PC-9 (cell line): Measurements from ENCODE around the gene ZDHHC11. TPM values are rescaled to one million over a fixed set of nuclear protein-coding genes. Genes with fewer than 3 reads are reported as not detected.
A peak's percentile ranks its signal among the peaks of the same experiment; 100 is the strongest.

Experiments
- BruUV-seq: library from RNA; stranded (reverse); fragments of 400-500 nt; replicated peaks from 2 replicates; lab custom pipeline; 2021; lab: Mats Ljungman, UMichigan
- CTCF ChIA-PET: fragments of 300-600 bp; sonication (Branson Sonifier 250); formaldehyde crosslinking; loops from one replicate; lab custom pipeline; 2022; ENCODE audit warnings: antibody characterized with exemption; lab: Charles Lee
- POLR2A ChIA-PET: fragments of 300-600 bp; sonication (Branson Sonifier 250); formaldehyde crosslinking; loops from one replicate; lab custom pipeline; 2022; ENCODE audit warnings: antibody characterized with exemption; ENCODE audit not compliant: unreplicated experiment; lab: Charles Lee
- DNase-seq, 2 experiments: peaks; one replicate each; pipeline versions ENCODE4 v3.0.0 to v3.0.0-alpha.2; 2015 to 2022; ENCODE audit warnings: mixed read lengths in 1 of 2
- H2AFZ ChIP-seq: fragments of 200-600 bp; sonication (generic); 2 replicates; pipeline ENCODE4 v1.8.1; 2017; ENCODE audit warnings: antibody characterized with exemption
- H3F3A ChIP-seq: fragments of 200-600 bp; sonication (generic); 2 replicates; pipeline ENCODE4 v1.8.1; 2017; ENCODE audit warnings: antibody characterized with exemption, mild to moderate bottlenecking, low read depth; ENCODE audit not compliant: insufficient read depth
- H3K27ac ChIP-seq: fragments of 200-600 bp; sonication (generic); 2 replicates; pipeline ENCODE4 v1.6.1; 2016; ENCODE audit warnings: mixed run types
- H3K27me3 ChIP-seq: fragments of 200-600 bp; sonication (generic); 2 replicates; pipeline ENCODE4 v1.6.1; 2016; ENCODE audit warnings: low read depth, mixed run types; ENCODE audit not compliant: insufficient read depth
- H3K36me3 ChIP-seq: fragments of 200-600 bp; sonication (generic); 2 replicates; pipeline ENCODE4 v1.6.1; 2016; ENCODE audit warnings: low read depth, mixed run types
- H3K4me1 ChIP-seq: fragments of 200-600 bp; sonication (generic); replicated peaks from 2 replicates; pipeline ENCODE4 v1.6.1; 2016; ENCODE audit warnings: mixed run types; ENCODE audit not compliant: insufficient read depth
- H3K4me2 ChIP-seq: fragments of 200-600 bp; sonication (generic); 2 replicates; pipeline ENCODE4 v1.6.1; 2017; ENCODE audit warnings: mixed run types
- H3K4me3 ChIP-seq: fragments of 200-600 bp; sonication (generic); 2 replicates; pipeline ENCODE4 v1.6.1; 2016; ENCODE audit warnings: mixed run types
- H3K79me2 ChIP-seq: fragments of 200-600 bp; sonication (generic); 2 replicates; pipeline ENCODE4 v1.6.1; 2017; ENCODE audit warnings: low read depth, mixed run types
- H3K9me2 ChIP-seq: fragments of 200-600 bp; sonication (generic); 2 replicates; pipeline ENCODE4 v1.8.1; 2017; ENCODE audit warnings: mild to moderate bottlenecking; ENCODE audit not compliant: insufficient read depth
- H3K9me3 ChIP-seq: fragments of 200-600 bp; sonication (generic); 2 replicates; pipeline ENCODE4 v1.8.1; 2016; ENCODE audit warnings: low read depth; ENCODE audit not compliant: insufficient read depth
- H4K20me1 ChIP-seq: fragments of 200-600 bp; sonication (generic); 2 replicates; pipeline ENCODE4 v1.8.1; 2017; ENCODE audit not compliant: insufficient read depth
- EZH2 ChIP-seq: fragments of 200-600 bp; sonication (generic); IDR thresholded peaks from 2 replicates; pipeline ENCODE4 v1.8.0; 2017; ENCODE audit warnings: antibody characterized with exemption, low read depth
- intact Hi-C: fragments of 100-400 bp; cut with micrococcal nuclease; formaldehyde crosslinking; loops from one replicate; pipeline ENCODE4 v1.10.0; 2022; ENCODE audit not compliant: unreplicated experiment
- total RNA-seq: library from RNA; stranded (reverse); gene quantifications from 2 replicates; pipeline ENCODE4 v1.2.3, GENCODE V29; 2021
- TF ChIP-seq, protein P1 (sequence below): fragments of 200-600 bp; sonication (generic); conservative IDR thresholded peaks from 2 replicates; pipeline ENCODE4 v1.6.1; 2017; ENCODE audit warnings: mixed run types, antibody characterized with exemption, mild to moderate bottlenecking, moderate library complexity

The ZDHHC11 gene
- total RNA-seq, 1 experiment from 2014 or later = 13.1 TPM

- no peaks in the 10 kb centered on the region; the same call in none of the 2 replicates for H4K20me1 ChIP-seq
- H3K27ac ChIP-seq = no peak overlapping the region
- H2AFZ ChIP-seq = peak overlapping the region; percentile 87; the same call in 1 of the 2 replicates
- no TSS peak for BruUV-seq
- TF ChIP-seq, protein P1, sequence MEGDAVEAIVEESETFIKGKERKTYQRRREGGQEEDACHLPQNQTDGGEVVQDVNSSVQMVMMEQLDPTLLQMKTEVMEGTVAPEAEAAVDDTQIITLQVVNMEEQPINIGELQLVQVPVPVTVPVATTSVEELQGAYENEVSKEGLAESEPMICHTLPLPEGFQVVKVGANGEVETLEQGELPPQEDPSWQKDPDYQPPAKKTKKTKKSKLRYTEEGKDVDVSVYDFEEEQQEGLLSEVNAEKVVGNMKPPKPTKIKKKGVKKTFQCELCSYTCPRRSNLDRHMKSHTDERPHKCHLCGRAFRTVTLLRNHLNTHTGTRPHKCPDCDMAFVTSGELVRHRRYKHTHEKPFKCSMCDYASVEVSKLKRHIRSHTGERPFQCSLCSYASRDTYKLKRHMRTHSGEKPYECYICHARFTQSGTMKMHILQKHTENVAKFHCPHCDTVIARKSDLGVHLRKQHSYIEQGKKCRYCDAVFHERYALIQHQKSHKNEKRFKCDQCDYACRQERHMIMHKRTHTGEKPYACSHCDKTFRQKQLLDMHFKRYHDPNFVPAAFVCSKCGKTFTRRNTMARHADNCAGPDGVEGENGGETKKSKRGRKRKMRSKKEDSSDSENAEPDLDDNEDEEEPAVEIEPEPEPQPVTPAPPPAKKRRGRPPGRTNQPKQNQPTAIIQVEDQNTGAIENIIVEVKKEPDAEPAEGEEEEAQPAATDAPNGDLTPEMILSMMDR = no peak
- TF ChIP-seq EZH2 = no peak
- CTCF ChIA-PET = no interaction called here
- peaks cover 58% of the 10 kb centered on the region for H3K79me2 ChIP-seq
- no peaks in the 10 kb centered on the region; the same call in 1 of the 2 replicates for H3F3A ChIP-seq
- no peak for DNase-seq
- H3K9me3 ChIP-seq = no peaks in the 10 kb centered on the region
- H3K36me3 ChIP-seq = peaks cover 40% of the 10 kb centered on the region
- POLR2A ChIA-PET = interaction anchor here (0.5 to 0.7 kb wide), 2 partner anchors 24 to 219 kb away, joined by 5 to 6 read pairs; no protein-coding TSS in a partner anchor
- H3K4me3 ChIP-seq = peak overlapping the region; percentile 64
- peaks cover 18% of the 10 kb centered on the region for H3K4me1 ChIP-seq
- no peaks in the 10 kb centered on the region for H3K27me3 ChIP-seq
- H3K4me2 ChIP-seq = peak overlapping the region; percentile 98
- intact Hi-C loops = loop anchor here (5.0 kb wide), 1 partner anchor 279 kb away; the partner anchor contains the start of gene CEP72
- H3K9me2 ChIP-seq = no peaks in the 10 kb centered on the region
Observed at GRCh38 chr5:891117-891836, 40.5 kb upstream of the ZDHHC11 start.

- no peaks in the 10 kb centered on the region; the same call in 1 of the 2 replicates for H3F3A ChIP-seq
- POLR2A ChIA-PET = no interaction called here
- DNase-seq = no peak
- peaks cover 63% of the 10 kb centered on the region for H3K79me2 ChIP-seq
- TF ChIP-seq, protein P1 = no peak
- no peak for TF ChIP-seq EZH2
- no peak overlapping the region for H3K4me3 ChIP-seq
- intact Hi-C loops = no loop called here
- no TSS peak for BruUV-seq
- no peaks in the 10 kb centered on the region for H3K27me3 ChIP-seq
- H3K9me3 ChIP-seq = no peaks in the 10 kb centered on the region
- peaks cover 57% of the 10 kb centered on the region for H3K36me3 ChIP-seq
- H3K4me2 ChIP-seq = no peak overlapping the region
- peaks cover 17% of the 10 kb centered on the region for H3K4me1 ChIP-seq
- H3K27ac ChIP-seq = no peak overlapping the region
- CTCF ChIA-PET = no interaction called here
- no peak overlapping the region for H2AFZ ChIP-seq
- no peaks in the 10 kb centered on the region for H3K9me2 ChIP-seq
- H4K20me1 ChIP-seq = peaks cover 9% of the 10 kb centered on the region
Observed at GRCh38 chr5:889075-889710, 38.4 kb upstream of the ZDHHC11 start.

DNA sequence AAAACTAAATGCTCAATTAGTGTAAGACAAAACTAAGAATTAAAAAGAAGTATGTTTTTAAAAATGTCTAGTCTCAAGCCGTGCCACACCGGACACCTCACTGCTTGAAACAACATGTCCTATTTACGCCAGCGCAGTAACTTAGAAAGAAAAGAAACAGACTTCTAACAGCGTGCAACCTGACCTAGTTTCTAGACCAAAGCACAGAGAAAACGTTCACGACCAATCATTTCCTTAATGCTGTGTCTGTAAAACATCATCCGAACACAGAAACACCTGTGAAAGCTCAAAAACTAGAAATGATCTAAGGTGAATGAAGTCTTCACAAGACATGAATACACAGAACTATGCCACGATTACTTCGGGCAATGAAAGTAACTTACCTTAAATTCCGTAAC is 37.9 kb upstream of the ZDHHC11 start:
- no TSS peak for BruUV-seq
- TF ChIP-seq, protein P1 = no peak
- no peak for TF ChIP-seq EZH2
- no peak overlapping the region for H3K4me3 ChIP-seq
- peaks cover 62% of the 10 kb centered on the region for H3K36me3 ChIP-seq
- no peaks in the 10 kb centered on the region for H3K27me3 ChIP-seq
- ChIA-PET POLR2A (no interaction called here), CTCF (no interaction called here)
- H4K20me1 ChIP-seq = peaks cover 14% of the 10 kb centered on the region
- H3K4me1 ChIP-seq = peaks cover 12% of the 10 kb centered on the region
- no peak for DNase-seq
- H2AFZ ChIP-seq = no peak overlapping the region
- H3F3A ChIP-seq = no peaks in the 10 kb centered on the region; the same call in 1 of the 2 replicates
- no peak overlapping the region for H3K4me2 ChIP-seq
- no peak overlapping the region for H3K27ac ChIP-seq
- peaks cover 63% of the 10 kb centered on the region for H3K79me2 ChIP-seq
- no peaks in the 10 kb centered on the region for H3K9me3 ChIP-seq
- H3K9me2 ChIP-seq = no peaks in the 10 kb centered on the region
- intact Hi-C loops = no loop called here
